Measurements from ENCODE around the gene NUDCD3.

The NUDCD3 gene

GRCh38 chr7:44484482-44485313 lies 5.8 kb downstream of the NUDCD3 start:
- H3K27ac ChIP-seq = no peak overlapping the region
- no peak for DNase-seq (ENCODE audit: low read depth, low spot score)

GRCh38 chr7:44482502-44483485 lies 7.7 kb downstream of the NUDCD3 start:
- no peak for DNase-seq (ENCODE audit: low read depth, low spot score)

GRCh38 chr7:44477938-44478337 lies 12.5 kb downstream of the NUDCD3 start:
- no peak overlapping the region for H3K27ac ChIP-seq
- no peak for DNase-seq (ENCODE audit: low read depth, low spot score)

More at GRCh38 chr7:44482502-44483485, 7.7 kb downstream of the NUDCD3 start:
- H3K27ac ChIP-seq = no peak overlapping the region

- no peak overlapping the region for H3K27ac ChIP-seq
- peak; percentile 65 for DNase-seq (ENCODE audit: low read depth, low spot score)
Measured at GRCh38 chr7:44477063-44477830, 13.2 kb downstream of the NUDCD3 start.

GRCh38 chr7:44476313-44476712 lies 14.1 kb downstream of the NUDCD3 start:
- DNase-seq (ENCODE audit: low read depth, low spot score) = no peak

GRCh38 chr7:44473295-44473694 lies 17.2 kb downstream of the NUDCD3 start:
- DNase-seq (ENCODE audit: low read depth, low spot score) = peak; percentile 49
- peak overlapping the region; percentile 60 for H3K27ac ChIP-seq

More at GRCh38 chr7:44476313-44476712, 14.1 kb downstream of the NUDCD3 start:
- no peak overlapping the region for H3K27ac ChIP-seq

GRCh38 chr7:44472843-44473242 lies 17.6 kb downstream of the NUDCD3 start:
- DNase-seq (ENCODE audit: low read depth, low spot score) = no peak
- H3K27ac ChIP-seq = peak overlapping the region; percentile 60

- no peak for DNase-seq (ENCODE audit: low read depth, low spot score)
- no peak overlapping the region for H3K27ac ChIP-seq
Measured at GRCh38 chr7:44471850-44472249, 18.6 kb downstream of the NUDCD3 start.

- no peak overlapping the region for H3K27ac ChIP-seq
- no peak for DNase-seq (ENCODE audit: low read depth, low spot score)
Measured at GRCh38 chr7:44471436-44471835, 19.0 kb downstream of the NUDCD3 start.

- DNase-seq (ENCODE audit: low read depth, low spot score) = no peak
- no peak overlapping the region for H3K27ac ChIP-seq
Measured at GRCh38 chr7:44470628-44471245, 19.7 kb downstream of the NUDCD3 start.

GRCh38 chr7:44470135-44470479 lies 20.4 kb downstream of the NUDCD3 start:
- no peak for DNase-seq (ENCODE audit: low read depth, low spot score)
- H3K27ac ChIP-seq = no peak overlapping the region

- no peak for DNase-seq (ENCODE audit: low read depth, low spot score)
- H3K27ac ChIP-seq = no peak overlapping the region
Measured at GRCh38 chr7:44469461-44470134, 20.9 kb downstream of the NUDCD3 start.

- no peak for DNase-seq (ENCODE audit: low read depth, low spot score)
- H3K27ac ChIP-seq = no peak overlapping the region
Measured at GRCh38 chr7:44467217-44467548, 23.3 kb downstream of the NUDCD3 start.

GRCh38 chr7:44466300-44467216 lies 23.9 kb downstream of the NUDCD3 start:
- DNase-seq (ENCODE audit: low read depth, low spot score) = no peak
- H3K27ac ChIP-seq = no peak overlapping the region

GRCh38 chr7:44465490-44465889 lies 25.0 kb downstream of the NUDCD3 start:
- no peak overlapping the region for H3K27ac ChIP-seq
- DNase-seq (ENCODE audit: low read depth, low spot score) = no peak

- no peak for DNase-seq (ENCODE audit: low read depth, low spot score)
- no peak overlapping the region for H3K27ac ChIP-seq
Measured at GRCh38 chr7:44463169-44463808, 27.2 kb downstream of the NUDCD3 start.

GRCh38 chr7:44461387-44461786 lies 29.1 kb downstream of the NUDCD3 start:
- peak overlapping the region; percentile 39 for H3K27ac ChIP-seq
- DNase-seq (ENCODE audit: low read depth, low spot score) = no peak

GRCh38 chr7:44460325-44460724 lies 30.1 kb downstream of the NUDCD3 start:
- DNase-seq (ENCODE audit: low read depth, low spot score) = no peak
- peak overlapping the region; percentile 39 for H3K27ac ChIP-seq
